Measurements from ENCODE around the gene PPP2CA. TPM values are rescaled to one million over a fixed set of nuclear protein-coding genes. Genes with fewer than 3 reads are reported as not detected.

Gene PPP2CA
- total and polyA plus RNA-seq, 2 experiments from 2014 or later, result 195 to 249 TPM

DNA sequence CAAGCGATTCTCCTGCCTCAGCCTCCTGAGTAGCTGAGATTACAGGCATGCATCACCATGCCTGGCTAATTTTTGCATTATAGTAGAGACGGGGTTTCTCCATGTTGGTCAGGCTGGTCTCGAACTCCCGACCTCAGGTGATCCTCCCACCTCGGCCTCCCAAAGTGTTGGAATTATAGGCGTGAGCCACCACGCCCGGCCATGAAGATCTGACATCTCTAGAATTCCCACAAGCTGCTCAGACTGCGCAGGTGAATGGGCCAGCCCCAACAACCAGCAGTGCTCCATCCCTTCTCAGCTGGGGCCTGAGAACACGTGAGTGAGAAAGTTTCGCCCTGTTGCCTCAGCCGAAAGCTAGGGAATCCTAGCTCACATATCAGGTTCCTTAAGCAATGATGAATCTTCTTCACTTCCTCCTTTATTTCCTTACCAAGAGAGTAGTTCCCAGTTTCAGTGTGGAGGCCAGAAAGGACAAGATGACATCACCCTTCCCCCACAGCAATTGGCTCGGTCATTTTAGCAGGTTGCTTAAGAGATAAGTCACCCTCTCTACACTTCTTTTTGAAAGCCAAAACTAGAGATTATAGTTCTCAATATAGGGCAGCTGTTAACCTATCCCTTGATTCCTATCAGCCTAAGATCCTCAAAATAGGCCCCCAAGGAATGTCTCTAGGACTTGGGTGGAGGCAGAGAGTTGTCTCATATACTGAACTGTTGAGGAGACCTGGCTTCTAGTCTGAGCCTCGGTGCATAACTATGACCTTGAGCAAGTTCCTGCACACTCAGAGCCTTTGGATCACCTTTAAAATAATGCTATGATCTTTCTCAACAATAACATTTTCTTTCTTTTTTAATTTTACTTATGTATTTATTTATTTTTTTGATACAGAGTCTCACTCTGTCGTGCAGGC is 23.9 kb upstream of the PPP2CA start:
- no peaks in the 10 kb centered on the region for H3K9me2 ChIP-seq (replicated peaks; ENCODE audit: insufficient read depth)
- H3K27me3 ChIP-seq, result no peaks in the 10 kb centered on the region
- H3K79me2 ChIP-seq, result no peaks in the 10 kb centered on the region
- no peak overlapping the region for H3K4me2 ChIP-seq
- H2AFZ ChIP-seq, result no peak overlapping the region
- H4K20me1 ChIP-seq (ENCODE audit: insufficient read depth, poor library complexity, severe bottlenecking), result no peaks in the 10 kb centered on the region
- H3K4me3 ChIP-seq, result no peak overlapping the region
- no peaks in the 10 kb centered on the region for H3K9me3 ChIP-seq (ENCODE audit: low read depth)
- H3K27ac ChIP-seq, result no peak overlapping the region
- 91% methylated on average over 14 of the region's 15 CpGs for WGBS (ENCODE audit: low lambda C conversion rate, missing lambda C conversion rate)
- H3K4me1 ChIP-seq (ENCODE audit: insufficient read depth), result peaks cover 5% of the 10 kb centered on the region
- no peaks in the 10 kb centered on the region for H3K36me3 ChIP-seq (replicated peaks; ENCODE audit: insufficient read depth, low read depth)
- no peak for DNase-seq (ENCODE audit: low spot score)
- TF ChIP-seq EZH2phosphoT487 (IDR thresholded peaks at IDR 0.05; ENCODE audit: low read depth, severe bottlenecking, unreplicated experiment) (no peak), EZH2 (IDR thresholded peaks at IDR 0.05; ENCODE audit: borderline replicate concordance) (no peak)
- TF ChIP-seq, protein P1, sequence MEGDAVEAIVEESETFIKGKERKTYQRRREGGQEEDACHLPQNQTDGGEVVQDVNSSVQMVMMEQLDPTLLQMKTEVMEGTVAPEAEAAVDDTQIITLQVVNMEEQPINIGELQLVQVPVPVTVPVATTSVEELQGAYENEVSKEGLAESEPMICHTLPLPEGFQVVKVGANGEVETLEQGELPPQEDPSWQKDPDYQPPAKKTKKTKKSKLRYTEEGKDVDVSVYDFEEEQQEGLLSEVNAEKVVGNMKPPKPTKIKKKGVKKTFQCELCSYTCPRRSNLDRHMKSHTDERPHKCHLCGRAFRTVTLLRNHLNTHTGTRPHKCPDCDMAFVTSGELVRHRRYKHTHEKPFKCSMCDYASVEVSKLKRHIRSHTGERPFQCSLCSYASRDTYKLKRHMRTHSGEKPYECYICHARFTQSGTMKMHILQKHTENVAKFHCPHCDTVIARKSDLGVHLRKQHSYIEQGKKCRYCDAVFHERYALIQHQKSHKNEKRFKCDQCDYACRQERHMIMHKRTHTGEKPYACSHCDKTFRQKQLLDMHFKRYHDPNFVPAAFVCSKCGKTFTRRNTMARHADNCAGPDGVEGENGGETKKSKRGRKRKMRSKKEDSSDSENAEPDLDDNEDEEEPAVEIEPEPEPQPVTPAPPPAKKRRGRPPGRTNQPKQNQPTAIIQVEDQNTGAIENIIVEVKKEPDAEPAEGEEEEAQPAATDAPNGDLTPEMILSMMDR (IDR thresholded peaks at IDR 0.05; ENCODE audit: poor library complexity), result no peak

DNA sequence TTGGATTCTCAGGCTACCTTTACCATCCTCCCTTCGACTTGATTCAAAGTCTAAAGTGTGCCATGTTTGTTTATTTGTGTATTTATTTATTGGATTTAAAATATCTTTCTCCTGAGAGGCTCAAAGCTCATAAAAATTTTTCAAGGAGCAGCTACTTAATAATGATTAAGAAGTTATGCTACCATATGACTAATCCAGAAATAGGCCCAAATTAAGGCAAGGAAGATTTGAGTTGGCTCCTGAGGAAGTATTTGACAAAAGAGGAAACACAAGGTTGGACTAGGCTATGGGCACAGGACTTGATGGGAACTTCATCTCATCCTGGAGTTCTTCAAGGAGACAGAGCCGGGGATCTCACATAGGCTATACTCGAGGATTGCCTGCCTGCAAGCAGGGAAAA is 22.4 kb upstream of the PPP2CA start:
- H3K27me3 ChIP-seq, result no peaks in the 10 kb centered on the region
- 75% methylated on average over 3 of the region's 3 CpGs for WGBS (ENCODE audit: low lambda C conversion rate, missing lambda C conversion rate)
- no peaks in the 10 kb centered on the region for H3K9me3 ChIP-seq (ENCODE audit: low read depth)
- no peaks in the 10 kb centered on the region for H3K79me2 ChIP-seq
- H3K4me3 ChIP-seq, result no peak overlapping the region
- no peak overlapping the region for H3K27ac ChIP-seq
- H2AFZ ChIP-seq, result no peak overlapping the region
- no peaks in the 10 kb centered on the region for H3K36me3 ChIP-seq (replicated peaks; ENCODE audit: insufficient read depth, low read depth)
- H3K4me2 ChIP-seq, result no peak overlapping the region
- peaks cover 7% of the 10 kb centered on the region for H3K4me1 ChIP-seq (ENCODE audit: insufficient read depth)
- TF ChIP-seq, protein P1 (IDR thresholded peaks at IDR 0.05; ENCODE audit: poor library complexity), result no peak
- no peak for TF ChIP-seq EZH2phosphoT487 (IDR thresholded peaks at IDR 0.05; ENCODE audit: low read depth, severe bottlenecking, unreplicated experiment)
- TF ChIP-seq EZH2 (IDR thresholded peaks at IDR 0.05; ENCODE audit: borderline replicate concordance), result no peak
- H4K20me1 ChIP-seq (ENCODE audit: insufficient read depth, poor library complexity, severe bottlenecking), result no peaks in the 10 kb centered on the region
- no peak for DNase-seq (ENCODE audit: low spot score)
- no peaks in the 10 kb centered on the region for H3K9me2 ChIP-seq (replicated peaks; ENCODE audit: insufficient read depth)

DNA sequence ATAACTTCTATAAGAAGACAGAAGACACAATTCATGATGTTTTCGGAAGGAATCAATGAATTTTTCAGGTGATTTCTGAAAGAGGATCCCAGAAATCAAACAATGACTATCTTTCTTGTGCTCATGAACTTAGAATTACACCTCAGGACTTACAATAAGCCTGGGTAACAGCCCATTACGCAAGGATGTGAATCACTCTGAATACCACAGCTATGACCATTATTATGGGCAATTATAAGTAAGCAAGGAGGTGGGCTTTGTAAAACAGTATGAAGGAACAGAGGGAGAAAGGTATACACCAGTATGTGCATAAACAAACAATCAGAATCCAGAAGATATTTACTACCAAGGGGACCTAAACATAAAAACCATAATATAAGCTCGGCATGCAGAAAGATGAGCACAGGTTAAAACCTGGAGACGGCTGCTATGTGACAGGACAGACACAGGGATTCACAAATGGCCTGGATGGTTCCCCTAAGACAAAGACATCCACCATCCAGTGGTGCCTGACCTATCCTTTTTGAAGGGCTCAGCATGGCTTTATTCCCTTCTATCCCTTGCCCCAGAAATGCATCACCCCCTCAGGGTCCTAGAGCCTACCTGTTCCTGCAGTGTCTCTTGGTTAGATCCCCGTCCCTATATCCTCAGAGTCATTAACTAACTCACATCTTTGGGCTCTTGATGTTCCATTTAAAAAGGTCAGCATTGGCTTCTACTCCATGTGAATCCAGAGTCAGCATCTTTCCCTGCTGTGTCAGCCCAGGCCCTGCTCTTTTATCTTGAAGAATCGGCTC is 21.8 kb upstream of the PPP2CA start:
- H3K27ac ChIP-seq, result peak overlapping the region; percentile 69
- no peak overlapping the region for H2AFZ ChIP-seq
- no peaks in the 10 kb centered on the region for H3K79me2 ChIP-seq
- no peaks in the 10 kb centered on the region for H3K36me3 ChIP-seq (replicated peaks; ENCODE audit: insufficient read depth, low read depth)
- H3K4me1 ChIP-seq (ENCODE audit: insufficient read depth), result peaks cover 7% of the 10 kb centered on the region
- WGBS (ENCODE audit: low lambda C conversion rate, missing lambda C conversion rate), result 69% methylated on average over 6 of the region's 6 CpGs
- H3K27me3 ChIP-seq, result no peaks in the 10 kb centered on the region
- peak; percentile 40 for DNase-seq (ENCODE audit: low spot score)
- no peaks in the 10 kb centered on the region for H3K9me2 ChIP-seq (replicated peaks; ENCODE audit: insufficient read depth)
- TF ChIP-seq, protein P1 (IDR thresholded peaks at IDR 0.05; ENCODE audit: poor library complexity), result no peak
- no peak for TF ChIP-seq EZH2phosphoT487 (IDR thresholded peaks at IDR 0.05; ENCODE audit: low read depth, severe bottlenecking, unreplicated experiment)
- no peak for TF ChIP-seq EZH2 (IDR thresholded peaks at IDR 0.05; ENCODE audit: borderline replicate concordance)
- H3K4me3 ChIP-seq, result no peak overlapping the region
- no peaks in the 10 kb centered on the region for H4K20me1 ChIP-seq (ENCODE audit: insufficient read depth, poor library complexity, severe bottlenecking)
- H3K4me2 ChIP-seq, result no peak overlapping the region
- H3K9me3 ChIP-seq (ENCODE audit: low read depth), result no peaks in the 10 kb centered on the region

All from hepatocyte (in vitro differentiated cells).